ENCODE data around the gene CARD11. TPM values are rescaled to one million over a fixed set of nuclear protein-coding genes. Genes with fewer than 3 reads are reported as not detected.

The CARD11 gene
- polyA plus RNA-seq, 1 of the 3 experiments (the other 2 are of a cell fraction): not detected

DNA sequence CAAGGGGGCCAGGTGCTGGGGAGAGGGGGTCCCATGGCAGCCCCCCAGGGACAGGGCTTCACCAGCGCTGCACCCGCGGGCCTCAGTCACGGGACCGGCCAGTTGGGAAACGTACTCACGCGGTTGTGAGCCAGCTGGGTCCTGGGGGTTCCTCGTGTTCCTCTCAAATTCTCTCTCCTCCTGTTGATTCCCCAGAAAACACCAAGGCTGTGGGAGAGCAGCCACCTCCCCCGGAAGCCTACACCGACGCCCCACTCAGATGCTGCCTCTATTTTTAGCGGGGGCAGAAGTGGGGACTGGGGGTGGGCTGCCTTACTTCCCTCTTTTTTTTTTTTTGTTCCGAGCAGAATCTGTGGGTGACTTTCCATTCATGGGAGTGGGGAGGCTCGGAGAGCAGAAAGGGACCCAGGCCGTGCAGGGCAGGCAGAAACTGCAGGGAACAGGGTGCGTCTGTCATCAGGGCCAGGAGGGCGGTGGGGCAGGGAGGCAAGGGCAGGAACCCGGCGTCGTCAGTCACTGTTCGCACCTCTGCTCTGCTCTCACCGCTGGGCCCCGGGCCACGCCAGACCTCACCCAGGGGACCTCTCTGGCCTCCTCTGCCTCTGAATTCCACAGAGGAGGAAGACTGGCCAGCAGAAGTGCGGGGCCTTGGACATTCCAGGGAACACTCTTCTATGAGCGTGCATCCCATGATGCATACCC is 63.1 kb downstream of the CARD11 start:
- 69% methylated on average over 27 of the region's 27 CpGs for WGBS (ENCODE audit: low lambda C conversion rate)
- H4K20me1 ChIP-seq (ENCODE audit: insufficient read depth): no peaks in the 10 kb centered on the region
- POLR2A ChIA-PET: no interaction called here

DNA sequence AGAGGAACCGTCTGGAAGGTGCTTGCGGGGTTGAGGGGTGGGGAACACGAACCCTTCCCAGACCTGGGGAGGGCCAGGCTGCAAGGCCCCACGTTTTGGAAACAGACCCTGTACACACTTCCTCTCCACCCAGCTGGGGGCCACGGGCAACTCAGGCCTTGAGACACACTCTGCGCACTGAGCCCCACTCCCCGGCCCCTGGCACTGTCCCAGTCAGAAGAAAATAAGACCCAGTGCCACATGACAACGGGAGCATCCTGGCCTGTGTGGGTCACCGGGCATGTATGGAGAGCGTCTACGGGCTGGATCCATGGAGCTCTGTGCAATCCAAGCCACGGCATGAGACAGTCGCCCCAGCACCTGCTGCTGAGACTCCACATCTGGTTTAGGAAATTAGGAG is 63.7 kb downstream of the CARD11 start:
- CTCF ChIA-PET: interaction anchor here (1.2 to 1.3 kb wide), 2 partner anchors 11 to 184 kb away, joined by 3 to 4 read pairs; no protein-coding TSS in a partner anchor
- TF ChIP-seq, protein P1, sequence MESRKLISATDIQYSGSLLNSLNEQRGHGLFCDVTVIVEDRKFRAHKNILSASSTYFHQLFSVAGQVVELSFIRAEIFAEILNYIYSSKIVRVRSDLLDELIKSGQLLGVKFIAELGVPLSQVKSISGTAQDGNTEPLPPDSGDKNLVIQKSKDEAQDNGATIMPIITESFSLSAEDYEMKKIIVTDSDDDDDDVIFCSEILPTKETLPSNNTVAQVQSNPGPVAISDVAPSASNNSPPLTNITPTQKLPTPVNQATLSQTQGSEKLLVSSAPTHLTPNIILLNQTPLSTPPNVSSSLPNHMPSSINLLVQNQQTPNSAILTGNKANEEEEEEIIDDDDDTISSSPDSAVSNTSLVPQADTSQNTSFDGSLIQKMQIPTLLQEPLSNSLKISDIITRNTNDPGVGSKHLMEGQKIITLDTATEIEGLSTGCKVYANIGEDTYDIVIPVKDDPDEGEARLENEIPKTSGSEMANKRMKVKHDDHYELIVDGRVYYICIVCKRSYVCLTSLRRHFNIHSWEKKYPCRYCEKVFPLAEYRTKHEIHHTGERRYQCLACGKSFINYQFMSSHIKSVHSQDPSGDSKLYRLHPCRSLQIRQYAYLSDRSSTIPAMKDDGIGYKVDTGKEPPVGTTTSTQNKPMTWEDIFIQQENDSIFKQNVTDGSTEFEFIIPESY (IDR thresholded peaks at IDR 0.05; ENCODE audit: borderline replicate concordance, low read depth): no peak
- TF ChIP-seq, protein P2, sequence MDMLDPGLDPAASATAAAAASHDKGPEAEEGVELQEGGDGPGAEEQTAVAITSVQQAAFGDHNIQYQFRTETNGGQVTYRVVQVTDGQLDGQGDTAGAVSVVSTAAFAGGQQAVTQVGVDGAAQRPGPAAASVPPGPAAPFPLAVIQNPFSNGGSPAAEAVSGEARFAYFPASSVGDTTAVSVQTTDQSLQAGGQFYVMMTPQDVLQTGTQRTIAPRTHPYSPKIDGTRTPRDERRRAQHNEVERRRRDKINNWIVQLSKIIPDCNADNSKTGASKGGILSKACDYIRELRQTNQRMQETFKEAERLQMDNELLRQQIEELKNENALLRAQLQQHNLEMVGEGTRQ (IDR thresholded peaks at IDR 0.05; ENCODE audit: borderline replicate concordance, low read depth, low read length): no peak
- no peak for TF ChIP-seq TAF1 (IDR thresholded peaks at IDR 0.05; ENCODE audit: borderline replicate concordance, low read depth, low read length)
- TF ChIP-seq TEAD4 (IDR thresholded peaks at IDR 0.05; ENCODE audit: borderline replicate concordance, insufficient read depth): no peak
- no peak for TF ChIP-seq RCOR1 (IDR thresholded peaks at IDR 0.05; ENCODE audit: low read length)
- TF ChIP-seq YY1 (IDR thresholded peaks at IDR 0.05; ENCODE audit: low read depth): no peak
- TF ChIP-seq TCF12 (IDR thresholded peaks at IDR 0.05): no peak
- TF ChIP-seq, protein P3, sequence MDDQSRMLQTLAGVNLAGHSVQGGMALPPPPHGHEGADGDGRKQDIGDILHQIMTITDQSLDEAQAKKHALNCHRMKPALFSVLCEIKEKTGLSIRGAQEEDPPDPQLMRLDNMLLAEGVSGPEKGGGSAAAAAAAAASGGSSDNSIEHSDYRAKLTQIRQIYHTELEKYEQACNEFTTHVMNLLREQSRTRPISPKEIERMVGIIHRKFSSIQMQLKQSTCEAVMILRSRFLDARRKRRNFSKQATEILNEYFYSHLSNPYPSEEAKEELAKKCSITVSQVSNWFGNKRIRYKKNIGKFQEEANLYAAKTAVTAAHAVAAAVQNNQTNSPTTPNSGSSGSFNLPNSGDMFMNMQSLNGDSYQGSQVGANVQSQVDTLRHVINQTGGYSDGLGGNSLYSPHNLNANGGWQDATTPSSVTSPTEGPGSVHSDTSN (IDR thresholded peaks at IDR 0.05): no peak

More for the DNA sequence above, 63.1 kb downstream of the CARD11 start:
- Histone ChIP-seq H3K27ac (ENCODE audit: low read depth in 2 of 2, low read length in 1 of 2) (no peak overlapping the region), H3F3A (replicated peaks; ENCODE audit: insufficient read depth) (no peaks in the 10 kb centered on the region), H3K9ac (no peak overlapping the region), H3K4me1 (ENCODE audit: control insufficient read depth in 1 of 2, insufficient read depth in 2 of 2, low read depth in 1 of 2, low read length in 1 of 2) (no peaks in the 10 kb centered on the region; a peak in 1 of 4 replicates), H3K27me3 (ENCODE audit: insufficient read depth) (no peaks in the 10 kb centered on the region), H3K9me3 (no peaks in the 10 kb centered on the region; the same call in 1 of the 2 replicates), H3K4me2 (no peak overlapping the region), H2AFZ (ENCODE audit: low read depth) (no peak overlapping the region), H3K79me2 (ENCODE audit: insufficient read depth) (no peaks in the 10 kb centered on the region), H3K4me3 (ENCODE audit: low read depth in 2 of 2, low read length in 1 of 2) (no peak overlapping the region), H3K36me3 (replicated peaks in 1 of 2; ENCODE audit: control insufficient read depth in 1 of 2, insufficient read depth in 2 of 2, low read length in 1 of 2) (no peaks in the 10 kb centered on the region), H3K9me2 (no peaks in the 10 kb centered on the region)
- TF ChIP-seq POLR2AphosphoS5 (IDR thresholded peaks at IDR 0.05; ENCODE audit: low read depth, low read length): no peak
- TF ChIP-seq, protein P4, sequence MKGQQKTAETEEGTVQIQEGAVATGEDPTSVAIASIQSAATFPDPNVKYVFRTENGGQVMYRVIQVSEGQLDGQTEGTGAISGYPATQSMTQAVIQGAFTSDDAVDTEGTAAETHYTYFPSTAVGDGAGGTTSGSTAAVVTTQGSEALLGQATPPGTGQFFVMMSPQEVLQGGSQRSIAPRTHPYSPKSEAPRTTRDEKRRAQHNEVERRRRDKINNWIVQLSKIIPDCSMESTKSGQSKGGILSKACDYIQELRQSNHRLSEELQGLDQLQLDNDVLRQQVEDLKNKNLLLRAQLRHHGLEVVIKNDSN (IDR thresholded peaks at IDR 0.05; ENCODE audit: borderline replicate concordance, low read depth): no peak
- no peak for TF ChIP-seq NRF1 (IDR thresholded peaks at IDR 0.05; ENCODE audit: low read depth, low read length)
- TF ChIP-seq, protein P2 (IDR thresholded peaks at IDR 0.05; ENCODE audit: borderline replicate concordance, low read depth, low read length): no peak
- TF ChIP-seq EP300 (IDR thresholded peaks at IDR 0.05; ENCODE audit: borderline replicate concordance in 1 of 2, low read depth in 1 of 2, low read length in 1 of 2): no peak
- TF ChIP-seq, protein P5, sequence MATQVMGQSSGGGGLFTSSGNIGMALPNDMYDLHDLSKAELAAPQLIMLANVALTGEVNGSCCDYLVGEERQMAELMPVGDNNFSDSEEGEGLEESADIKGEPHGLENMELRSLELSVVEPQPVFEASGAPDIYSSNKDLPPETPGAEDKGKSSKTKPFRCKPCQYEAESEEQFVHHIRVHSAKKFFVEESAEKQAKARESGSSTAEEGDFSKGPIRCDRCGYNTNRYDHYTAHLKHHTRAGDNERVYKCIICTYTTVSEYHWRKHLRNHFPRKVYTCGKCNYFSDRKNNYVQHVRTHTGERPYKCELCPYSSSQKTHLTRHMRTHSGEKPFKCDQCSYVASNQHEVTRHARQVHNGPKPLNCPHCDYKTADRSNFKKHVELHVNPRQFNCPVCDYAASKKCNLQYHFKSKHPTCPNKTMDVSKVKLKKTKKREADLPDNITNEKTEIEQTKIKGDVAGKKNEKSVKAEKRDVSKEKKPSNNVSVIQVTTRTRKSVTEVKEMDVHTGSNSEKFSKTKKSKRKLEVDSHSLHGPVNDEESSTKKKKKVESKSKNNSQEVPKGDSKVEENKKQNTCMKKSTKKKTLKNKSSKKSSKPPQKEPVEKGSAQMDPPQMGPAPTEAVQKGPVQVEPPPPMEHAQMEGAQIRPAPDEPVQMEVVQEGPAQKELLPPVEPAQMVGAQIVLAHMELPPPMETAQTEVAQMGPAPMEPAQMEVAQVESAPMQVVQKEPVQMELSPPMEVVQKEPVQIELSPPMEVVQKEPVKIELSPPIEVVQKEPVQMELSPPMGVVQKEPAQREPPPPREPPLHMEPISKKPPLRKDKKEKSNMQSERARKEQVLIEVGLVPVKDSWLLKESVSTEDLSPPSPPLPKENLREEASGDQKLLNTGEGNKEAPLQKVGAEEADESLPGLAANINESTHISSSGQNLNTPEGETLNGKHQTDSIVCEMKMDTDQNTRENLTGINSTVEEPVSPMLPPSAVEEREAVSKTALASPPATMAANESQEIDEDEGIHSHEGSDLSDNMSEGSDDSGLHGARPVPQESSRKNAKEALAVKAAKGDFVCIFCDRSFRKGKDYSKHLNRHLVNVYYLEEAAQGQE (IDR thresholded peaks at IDR 0.05; ENCODE audit: low read depth, low read length): no peak
- TF ChIP-seq RCOR1 (IDR thresholded peaks at IDR 0.05; ENCODE audit: low read length): no peak
- no peak for TF ChIP-seq SMC3 (IDR thresholded peaks at IDR 0.05; ENCODE audit: low read depth, low read length)
- no peak for TF ChIP-seq RAD21 (IDR thresholded peaks at IDR 0.05; ENCODE audit: low read length)
- DNase-seq: no peak
- CTCF ChIA-PET: interaction anchor here (1.2 kb wide), 1 partner anchor 183 kb away, joined by 3 read pairs; no protein-coding TSS in a partner anchor

More for the DNA sequence above, 63.7 kb downstream of the CARD11 start:
- Histone ChIP-seq H3K27me3 (ENCODE audit: insufficient read depth) (no peaks in the 10 kb centered on the region), H3K27ac (ENCODE audit: low read depth in 2 of 2, low read length in 1 of 2) (no peak overlapping the region), H3K36me3 (replicated peaks in 1 of 2; ENCODE audit: control insufficient read depth in 1 of 2, insufficient read depth in 2 of 2, low read length in 1 of 2) (no peaks in the 10 kb centered on the region), H4K20me1 (ENCODE audit: insufficient read depth) (no peaks in the 10 kb centered on the region), H3K4me2 (no peak overlapping the region), H3K4me3 (ENCODE audit: low read depth in 2 of 2, low read length in 1 of 2) (no peak overlapping the region), H3K4me1 (ENCODE audit: control insufficient read depth in 1 of 2, insufficient read depth in 2 of 2, low read depth in 1 of 2, low read length in 1 of 2) (no peaks in the 10 kb centered on the region; a peak in 1 of 4 replicates), H3F3A (replicated peaks; ENCODE audit: insufficient read depth) (no peaks in the 10 kb centered on the region), H3K9me3 (no peaks in the 10 kb centered on the region; the same call in 1 of the 2 replicates), H3K9ac (no peak overlapping the region), H2AFZ (ENCODE audit: low read depth) (no peak overlapping the region), H3K79me2 (ENCODE audit: insufficient read depth) (no peaks in the 10 kb centered on the region), H3K9me2 (no peaks in the 10 kb centered on the region)
- no peak for DNase-seq
- POLR2A ChIA-PET: no interaction called here
- WGBS (ENCODE audit: low lambda C conversion rate): 40% methylated on average over 7 of the region's 13 CpGs

Data from SK-N-SH (cell line).